ENCODE data around the gene VCAN. TPM values are rescaled to one million over a fixed set of nuclear protein-coding genes. Genes with fewer than 3 reads are reported as not detected.

VCAN gene
- total RNA-seq, 2 experiments from 2014 or later, result 0.45 TPM; not detected in 1

DNA sequence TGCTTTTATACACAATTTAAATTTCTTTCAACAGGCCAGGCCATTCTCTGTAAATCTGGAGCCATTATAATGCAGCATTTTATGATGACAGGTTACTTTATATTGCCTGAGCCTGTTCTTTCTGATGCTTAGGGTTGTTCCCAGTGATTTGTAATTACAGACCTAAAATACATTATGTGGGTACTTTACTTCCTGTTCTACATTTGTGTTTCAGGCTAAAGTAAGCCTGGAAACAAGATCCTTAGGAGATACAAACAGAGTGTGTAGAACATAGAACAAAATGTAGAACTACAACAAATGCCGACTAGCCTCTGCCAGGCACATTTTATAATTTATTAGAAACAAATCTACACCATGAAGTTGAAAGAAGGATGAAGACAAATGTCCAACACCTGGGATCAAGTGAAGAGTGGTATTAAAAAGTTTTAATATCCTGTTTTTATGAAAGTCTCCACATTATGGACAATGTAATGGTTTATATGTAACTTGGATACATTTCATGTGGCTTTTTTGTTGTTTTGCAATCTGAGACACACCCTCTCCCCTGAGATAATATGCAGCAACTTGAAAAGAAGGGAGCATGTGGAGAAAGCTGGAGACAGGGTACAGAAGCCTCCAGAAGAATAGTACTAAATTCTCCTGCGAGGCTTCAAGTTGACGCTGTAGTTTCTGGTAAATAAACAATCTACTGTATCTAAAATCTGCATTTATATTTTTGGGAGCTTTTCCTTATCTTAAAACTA is 46.9 kb downstream of the VCAN start:
- peaks cover 21% of the 10 kb centered on the region for H3K27me3 Mint-ChIP-seq
- CTCF ChIA-PET, result no interaction called here
- H3K4me3 Mint-ChIP-seq, result no peak overlapping the region
- H3K9me3 Mint-ChIP-seq (ENCODE audit: low read depth), result no peaks in the 10 kb centered on the region
- ATAC-seq, result no peak
- H3K36me3 Mint-ChIP-seq, result no peaks in the 10 kb centered on the region
- no peaks in the 10 kb centered on the region for H3K4me1 Mint-ChIP-seq
- H3K27ac Mint-ChIP-seq, result no peak overlapping the region
- no peak for DNase-seq

GRCh38 chr5:83522446-83522845 is 50.9 kb downstream of the VCAN start:
- no peaks in the 10 kb centered on the region for H3K36me3 Mint-ChIP-seq
- no peak for DNase-seq
- CTCF ChIA-PET, result no interaction called here
- H3K27me3 Mint-ChIP-seq, result peaks cover 23% of the 10 kb centered on the region
- no peak for ATAC-seq
- H3K9me3 Mint-ChIP-seq (ENCODE audit: low read depth), result no peaks in the 10 kb centered on the region
- no peak overlapping the region for H3K27ac Mint-ChIP-seq
- H3K4me1 Mint-ChIP-seq, result no peaks in the 10 kb centered on the region
- no peak overlapping the region for H3K4me3 Mint-ChIP-seq

DNA sequence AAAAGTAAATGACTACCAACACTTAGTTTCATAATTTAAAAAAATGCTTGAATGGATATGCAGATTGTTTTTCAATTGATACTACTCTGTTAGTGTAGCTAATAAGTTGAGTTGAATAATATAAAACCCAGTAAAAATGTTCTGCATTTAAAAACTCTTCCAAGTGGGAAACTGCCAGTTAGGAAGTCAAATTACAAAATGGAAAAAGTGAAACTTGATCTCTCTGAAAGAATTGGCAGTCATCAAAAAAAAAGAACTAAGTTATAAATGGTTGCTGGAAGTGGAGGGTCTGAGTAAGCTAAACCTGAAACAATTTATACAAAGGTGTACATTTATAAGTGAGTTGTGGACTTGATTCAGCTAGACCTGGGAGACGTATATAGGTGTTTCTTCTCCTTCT is 52.4 kb downstream of the VCAN start:
- ATAC-seq, result no peak
- peaks cover 18% of the 10 kb centered on the region for H3K27me3 Mint-ChIP-seq
- H3K27ac Mint-ChIP-seq, result no peak overlapping the region
- CTCF ChIA-PET, result no interaction called here
- H3K4me3 Mint-ChIP-seq, result no peak overlapping the region
- DNase-seq, result no peak
- no peaks in the 10 kb centered on the region for H3K9me3 Mint-ChIP-seq (ENCODE audit: low read depth)
- H3K36me3 Mint-ChIP-seq, result no peaks in the 10 kb centered on the region
- H3K4me1 Mint-ChIP-seq, result no peaks in the 10 kb centered on the region

DNA sequence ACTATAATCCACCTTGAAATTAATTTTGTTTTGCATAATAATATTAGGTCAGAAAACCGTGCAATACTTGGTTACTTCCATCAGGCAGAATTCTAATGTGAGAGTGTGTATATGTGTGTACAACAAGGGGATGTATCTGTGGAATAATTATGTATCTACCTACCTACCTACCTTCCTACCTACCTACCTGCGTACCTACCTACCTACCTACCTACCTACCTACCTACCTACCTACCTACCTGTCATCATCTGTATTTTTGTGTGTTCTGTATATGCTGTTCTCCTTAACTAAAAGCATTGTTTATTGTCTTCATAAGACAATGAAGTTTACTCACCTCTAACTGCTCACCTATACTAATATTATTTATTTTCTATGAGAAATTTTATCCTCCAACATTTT is 52.8 kb downstream of the VCAN start:
- ATAC-seq (no peak), DNase-seq (no peak)
- Mint-ChIP-seq H3K36me3 (no peaks in the 10 kb centered on the region), H3K27me3 (peaks cover 18% of the 10 kb centered on the region), H3K9me3 (ENCODE audit: low read depth) (no peaks in the 10 kb centered on the region), H3K27ac (no peak overlapping the region), H3K4me1 (no peaks in the 10 kb centered on the region), H3K4me3 (no peak overlapping the region)
- CTCF ChIA-PET, result no interaction called here

DNA sequence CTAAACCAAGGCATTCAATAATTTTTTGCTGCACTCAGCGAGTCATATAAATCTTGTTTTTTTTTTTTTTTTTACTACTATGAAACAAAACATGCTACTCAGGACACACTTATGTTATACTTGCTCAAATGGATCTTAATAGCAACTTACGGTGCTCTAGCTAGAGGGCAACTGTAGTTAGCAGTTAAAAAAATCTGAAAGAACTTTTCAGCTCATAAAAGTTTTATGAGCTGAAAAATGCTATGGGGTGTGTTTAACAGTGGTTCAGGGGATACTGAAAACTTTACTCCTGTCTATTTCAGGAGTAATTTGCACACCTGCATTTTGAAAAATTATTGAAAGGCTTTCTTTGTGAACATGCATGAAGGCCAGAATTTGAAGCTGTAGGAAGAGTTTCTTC is 53.4 kb downstream of the VCAN start:
- DNase-seq, result no peak
- no peaks in the 10 kb centered on the region for H3K9me3 Mint-ChIP-seq (ENCODE audit: low read depth)
- H3K27ac Mint-ChIP-seq, result no peak overlapping the region
- no peak for ATAC-seq
- CTCF ChIA-PET, result no interaction called here
- no peaks in the 10 kb centered on the region for H3K4me1 Mint-ChIP-seq
- peaks cover 16% of the 10 kb centered on the region for H3K27me3 Mint-ChIP-seq
- H3K4me3 Mint-ChIP-seq, result no peak overlapping the region
- no peaks in the 10 kb centered on the region for H3K36me3 Mint-ChIP-seq

GRCh38 chr5:83526289-83526688 is 54.7 kb downstream of the VCAN start:
- CTCF ChIA-PET, result no interaction called here
- Mint-ChIP-seq H3K4me1 (no peaks in the 10 kb centered on the region), H3K27me3 (peaks cover 23% of the 10 kb centered on the region), H3K9me3 (ENCODE audit: low read depth) (no peaks in the 10 kb centered on the region), H3K4me3 (no peak overlapping the region), H3K27ac (no peak overlapping the region), H3K36me3 (no peaks in the 10 kb centered on the region)
- ATAC-seq (no peak), DNase-seq (no peak)

GRCh38 chr5:83527221-83527620 is 55.7 kb downstream of the VCAN start:
- Mint-ChIP-seq H3K4me1 (no peaks in the 10 kb centered on the region), H3K27me3 (peaks cover 20% of the 10 kb centered on the region), H3K4me3 (no peak overlapping the region), H3K27ac (no peak overlapping the region), H3K36me3 (no peaks in the 10 kb centered on the region), H3K9me3 (ENCODE audit: low read depth) (no peaks in the 10 kb centered on the region)
- DNase-seq, result no peak
- ATAC-seq, result no peak
- CTCF ChIA-PET, result no interaction called here

DNA sequence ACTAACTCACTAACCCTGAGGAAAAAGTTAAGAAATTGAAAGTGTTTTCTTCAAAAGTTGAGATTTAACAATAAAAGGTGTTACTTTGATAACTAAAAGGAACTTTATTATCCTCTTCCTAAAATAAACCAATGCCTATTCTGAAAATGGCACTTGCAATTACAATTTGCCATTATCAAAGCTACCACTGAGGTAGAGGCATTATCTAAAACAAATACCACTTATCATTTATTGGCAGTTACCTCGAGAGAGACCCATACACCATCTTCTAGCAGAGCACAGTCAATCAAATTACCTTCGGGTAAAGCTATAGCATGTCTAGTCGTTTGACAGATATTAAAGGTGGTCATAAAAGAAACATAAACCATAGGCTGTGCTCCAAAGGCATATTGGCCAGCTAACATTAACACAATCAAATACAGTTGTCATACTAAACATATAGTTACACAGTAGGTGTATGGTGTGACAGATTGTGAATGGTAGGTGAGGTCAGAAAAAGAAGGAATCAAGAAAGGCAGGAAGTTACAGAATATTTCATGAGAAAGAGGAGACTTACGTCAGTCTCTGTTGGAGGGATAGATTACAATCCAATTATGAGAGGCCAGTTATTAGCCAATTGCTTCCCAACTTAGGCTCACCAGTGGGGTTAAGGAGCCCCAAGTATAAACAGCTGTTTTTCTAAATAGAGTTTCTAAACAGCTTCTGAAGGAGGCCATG is 56.3 kb downstream of the VCAN start:
- CTCF ChIA-PET, result no interaction called here
- no peak overlapping the region for H3K4me3 Mint-ChIP-seq
- H3K36me3 Mint-ChIP-seq, result no peaks in the 10 kb centered on the region
- DNase-seq, result no peak
- no peak overlapping the region for H3K27ac Mint-ChIP-seq
- H3K9me3 Mint-ChIP-seq (ENCODE audit: low read depth), result no peaks in the 10 kb centered on the region
- H3K27me3 Mint-ChIP-seq, result peaks cover 20% of the 10 kb centered on the region
- no peaks in the 10 kb centered on the region for H3K4me1 Mint-ChIP-seq
- no peak for ATAC-seq

GRCh38 chr5:83528439-83528769 is 56.9 kb downstream of the VCAN start:
- H3K36me3 Mint-ChIP-seq, result no peaks in the 10 kb centered on the region
- no peaks in the 10 kb centered on the region for H3K4me1 Mint-ChIP-seq
- peaks cover 24% of the 10 kb centered on the region for H3K27me3 Mint-ChIP-seq
- ATAC-seq, result no peak
- H3K9me3 Mint-ChIP-seq (ENCODE audit: low read depth), result no peaks in the 10 kb centered on the region
- CTCF ChIA-PET, result no interaction called here
- H3K27ac Mint-ChIP-seq, result no peak overlapping the region
- DNase-seq, result no peak
- no peak overlapping the region for H3K4me3 Mint-ChIP-seq

DNA sequence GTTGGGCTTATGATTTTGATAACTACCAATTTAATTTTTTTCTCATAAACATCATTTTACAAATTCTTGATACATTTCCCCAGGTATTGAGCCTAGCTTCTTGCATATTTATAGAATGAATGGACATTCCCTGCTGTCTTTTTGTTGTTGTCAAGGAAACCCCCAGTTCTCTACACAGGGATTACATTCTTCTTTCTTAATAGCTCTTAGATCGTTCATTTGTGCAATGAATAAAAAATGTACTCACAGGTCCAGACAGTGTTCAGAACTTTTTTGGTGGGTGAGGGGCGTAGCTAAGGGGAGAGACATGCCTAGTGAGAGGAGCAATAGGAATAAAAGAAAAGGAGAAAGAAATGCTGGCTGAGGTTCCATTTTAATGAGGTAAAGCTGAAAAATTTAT is 58.6 kb downstream of the VCAN start:
- DNase-seq (no peak), ATAC-seq (no peak)
- CTCF ChIA-PET, result interaction anchor here (1.4 kb wide), 1 partner anchor 9 kb away, joined by 3 read pairs; no protein-coding TSS in a partner anchor
- H3K4me3 Mint-ChIP-seq, result no peak overlapping the region
- no peaks in the 10 kb centered on the region for H3K36me3 Mint-ChIP-seq
- no peaks in the 10 kb centered on the region for H3K4me1 Mint-ChIP-seq
- H3K27ac Mint-ChIP-seq, result no peak overlapping the region
- no peaks in the 10 kb centered on the region for H3K9me3 Mint-ChIP-seq (ENCODE audit: low read depth)
- H3K27me3 Mint-ChIP-seq, result peaks cover 20% of the 10 kb centered on the region

DNA sequence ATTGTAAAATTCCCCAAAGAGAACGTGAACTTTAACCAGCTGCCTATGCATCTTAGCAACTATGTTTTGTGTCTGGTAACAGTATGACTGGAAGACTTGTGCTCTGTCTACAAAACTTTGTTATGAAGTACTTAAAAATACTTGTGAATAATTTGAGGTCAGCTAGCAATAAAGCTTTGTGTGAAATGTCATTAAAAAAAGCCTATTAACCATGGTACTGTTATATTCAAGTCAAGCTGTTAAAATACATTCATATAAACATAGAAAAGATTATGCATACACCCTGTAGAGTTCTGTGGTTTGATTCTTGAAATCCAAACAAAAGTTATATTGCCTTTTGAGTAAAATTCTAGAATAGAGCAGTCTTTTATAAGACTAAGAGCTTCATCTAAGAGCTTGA is 60.1 kb downstream of the VCAN start:
- ATAC-seq, result no peak
- H3K4me3 Mint-ChIP-seq, result no peak overlapping the region
- peaks cover 23% of the 10 kb centered on the region for H3K27me3 Mint-ChIP-seq
- CTCF ChIA-PET, result no interaction called here
- no peaks in the 10 kb centered on the region for H3K9me3 Mint-ChIP-seq (ENCODE audit: low read depth)
- H3K4me1 Mint-ChIP-seq, result no peaks in the 10 kb centered on the region
- H3K27ac Mint-ChIP-seq, result no peak overlapping the region
- H3K36me3 Mint-ChIP-seq, result no peaks in the 10 kb centered on the region
- no peak for DNase-seq

GRCh38 chr5:83538786-83539462 is 67.4 kb downstream of the VCAN start:
- peaks cover 10% of the 10 kb centered on the region for H3K4me1 Mint-ChIP-seq
- H3K9me3 Mint-ChIP-seq (ENCODE audit: low read depth), result peaks cover 2% of the 10 kb centered on the region
- ATAC-seq (no peak), DNase-seq (no peak)
- H3K27ac Mint-ChIP-seq, result peak overlapping the region; percentile 16
- no peaks in the 10 kb centered on the region for H3K36me3 Mint-ChIP-seq
- H3K4me3 Mint-ChIP-seq, result peak overlapping the region; percentile 41
- CTCF ChIA-PET, result interaction anchor here (1.2 kb wide), 1 partner anchor 8 kb away, joined by 3 read pairs; no protein-coding TSS in a partner anchor
- peaks cover 16% of the 10 kb centered on the region for H3K27me3 Mint-ChIP-seq

- Mint-ChIP-seq H3K27ac (peak overlapping the region; percentile 16), H3K4me1 (peaks cover 10% of the 10 kb centered on the region), H3K36me3 (no peaks in the 10 kb centered on the region), H3K4me3 (peak overlapping the region; percentile 41), H3K27me3 (peaks cover 16% of the 10 kb centered on the region), H3K9me3 (ENCODE audit: low read depth) (peaks cover 2% of the 10 kb centered on the region)
- no peak for DNase-seq
- CTCF ChIA-PET, result interaction anchor here (1.2 kb wide), 1 partner anchor 9 kb away, joined by 3 read pairs; no protein-coding TSS in a partner anchor
- no peak for ATAC-seq
Measured at GRCh38 chr5:83539463-83539790, 67.9 kb downstream of the VCAN start.

GRCh38 chr5:83540105-83540504 is 68.6 kb downstream of the VCAN start:
- Mint-ChIP-seq H3K4me3 (no peak overlapping the region), H3K4me1 (peaks cover 10% of the 10 kb centered on the region), H3K27ac (no peak overlapping the region), H3K9me3 (ENCODE audit: low read depth) (peaks cover 2% of the 10 kb centered on the region), H3K36me3 (no peaks in the 10 kb centered on the region), H3K27me3 (peaks cover 16% of the 10 kb centered on the region)
- DNase-seq, result no peak
- CTCF ChIA-PET, result no interaction called here
- ATAC-seq, result no peak
